Measurements from ENCODE around the gene TRPC1. TPM values are rescaled to one million over a fixed set of nuclear protein-coding genes. Genes with fewer than 3 reads are reported as not detected.
"Not testable (repeated sequence)": the region's sequence is repeated elsewhere in the genome, so short reads cannot be mapped to it uniquely, and the experiment has no call there.

Gene TRPC1
- polyA plus RNA-seq, 5 donors: 10.0 to 19.0 (median 14.6) TPM

GRCh38 chr3:142746646-142747045, 22.8 kb downstream of the TRPC1 start:
- DNase-seq: no peak

- not testable (repeated sequence) for DNase-seq
These were observed 26.7 kb downstream of the TRPC1 start for GRCh38 chr3:142750531-142750930.

- not testable (repeated sequence) for DNase-seq
These were observed 28.8 kb downstream of the TRPC1 start for GRCh38 chr3:142752605-142753004.

- DNase-seq: no peak
These were observed 30.7 kb downstream of the TRPC1 start for GRCh38 chr3:142754494-142754893.

GRCh38 chr3:142768338-142768737, 44.5 kb downstream of the TRPC1 start:
- no peak for DNase-seq

- no peak for DNase-seq
These were observed 54.1 kb downstream of the TRPC1 start for GRCh38 chr3:142777927-142778326.

GRCh38 chr3:142778541-142778940, 54.7 kb downstream of the TRPC1 start:
- no peak for DNase-seq

GRCh38 chr3:142779591-142779990, 55.8 kb downstream of the TRPC1 start:
- no peak for DNase-seq

GRCh38 chr3:142782616-142783015, 58.8 kb downstream of the TRPC1 start:
- DNase-seq: no peak

GRCh38 chr3:142784228-142784627, 60.4 kb downstream of the TRPC1 start:
- no peak for DNase-seq

GRCh38 chr3:142785996-142786395, 62.2 kb downstream of the TRPC1 start:
- DNase-seq: no peak

GRCh38 chr3:142787719-142788118, 63.9 kb downstream of the TRPC1 start:
- DNase-seq: no peak

- no peak for DNase-seq
These were observed 70.7 kb downstream of the TRPC1 start for GRCh38 chr3:142794508-142794907.

- DNase-seq: no peak
These were observed 71.5 kb downstream of the TRPC1 start for GRCh38 chr3:142795332-142795731.

- no peak for DNase-seq
These were observed 73.0 kb downstream of the TRPC1 start for GRCh38 chr3:142796823-142797222.

GRCh38 chr3:142801746-142802145, 77.9 kb downstream of the TRPC1 start:
- no peak for DNase-seq

- no peak for DNase-seq
These were observed 79.1 kb downstream of the TRPC1 start for GRCh38 chr3:142802891-142803290.

- no peak for DNase-seq
These were observed 84.5 kb downstream of the TRPC1 start for GRCh38 chr3:142808103-142808917.

GRCh38 chr3:142809259-142809658, 85.4 kb downstream of the TRPC1 start:
- DNase-seq: no peak

- DNase-seq: no peak
These were observed 92.0 kb downstream of the TRPC1 start for GRCh38 chr3:142815803-142816202.

GRCh38 chr3:142817356-142817755, 93.5 kb downstream of the TRPC1 start:
- no peak for DNase-seq

- DNase-seq: no peak
These were observed 94.1 kb downstream of the TRPC1 start for GRCh38 chr3:142817897-142818296.

GRCh38 chr3:142818651-142819050, 94.8 kb downstream of the TRPC1 start:
- DNase-seq: no peak

GRCh38 chr3:142819179-142819578, 95.3 kb downstream of the TRPC1 start:
- DNase-seq: no peak

Data from right lung (tissue), 5 donors.